ENCODE data around the gene ABCF1. TPM values are rescaled to one million over a fixed set of nuclear protein-coding genes. Genes with fewer than 3 reads are reported as not detected.

The ABCF1 gene
- total RNA-seq (2022; extraction: Qiagen RNA extraction), result 46.8 to 55.1 TPM (median 50.0 TPM) in 5 replicates

DNA sequence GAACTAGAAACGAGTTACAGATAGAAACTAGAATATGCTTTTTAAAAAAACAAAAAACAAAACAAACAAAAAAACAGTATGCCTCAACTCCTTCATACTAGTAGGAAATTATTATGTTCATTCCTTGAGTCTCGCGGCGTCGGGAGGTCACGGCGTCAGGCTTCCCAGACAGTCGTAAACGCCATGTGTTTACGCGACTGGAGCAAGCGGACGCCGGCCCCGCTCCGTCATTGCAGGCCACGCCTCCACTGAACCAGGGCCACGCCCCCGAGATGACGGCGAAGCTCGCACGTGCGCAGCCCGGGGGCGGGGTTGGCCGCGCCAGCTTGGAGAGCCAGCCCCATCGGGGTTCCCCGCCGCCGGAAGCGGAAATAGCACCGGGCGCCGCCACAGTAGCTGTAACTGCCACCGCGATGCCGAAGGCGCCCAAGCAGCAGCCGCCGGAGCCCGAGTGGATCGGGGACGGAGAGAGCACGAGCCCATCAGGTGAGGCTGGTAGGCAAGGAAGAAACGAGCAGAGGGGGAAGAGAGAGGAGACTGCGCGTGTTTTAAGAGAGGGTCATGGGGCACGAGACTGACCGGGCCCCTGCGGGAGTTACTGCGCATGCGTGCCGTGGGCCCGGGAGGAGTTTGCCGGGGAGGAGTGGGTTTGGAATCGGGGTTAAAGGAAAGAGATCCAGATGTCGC, at the start of gene ABCF1:
Gene ABCF1, plus strand, starts transcription at position 368 of the 687 bp plus-strand sequence. Its CDS starts 46 bp downstream, at position 414.

DNA sequence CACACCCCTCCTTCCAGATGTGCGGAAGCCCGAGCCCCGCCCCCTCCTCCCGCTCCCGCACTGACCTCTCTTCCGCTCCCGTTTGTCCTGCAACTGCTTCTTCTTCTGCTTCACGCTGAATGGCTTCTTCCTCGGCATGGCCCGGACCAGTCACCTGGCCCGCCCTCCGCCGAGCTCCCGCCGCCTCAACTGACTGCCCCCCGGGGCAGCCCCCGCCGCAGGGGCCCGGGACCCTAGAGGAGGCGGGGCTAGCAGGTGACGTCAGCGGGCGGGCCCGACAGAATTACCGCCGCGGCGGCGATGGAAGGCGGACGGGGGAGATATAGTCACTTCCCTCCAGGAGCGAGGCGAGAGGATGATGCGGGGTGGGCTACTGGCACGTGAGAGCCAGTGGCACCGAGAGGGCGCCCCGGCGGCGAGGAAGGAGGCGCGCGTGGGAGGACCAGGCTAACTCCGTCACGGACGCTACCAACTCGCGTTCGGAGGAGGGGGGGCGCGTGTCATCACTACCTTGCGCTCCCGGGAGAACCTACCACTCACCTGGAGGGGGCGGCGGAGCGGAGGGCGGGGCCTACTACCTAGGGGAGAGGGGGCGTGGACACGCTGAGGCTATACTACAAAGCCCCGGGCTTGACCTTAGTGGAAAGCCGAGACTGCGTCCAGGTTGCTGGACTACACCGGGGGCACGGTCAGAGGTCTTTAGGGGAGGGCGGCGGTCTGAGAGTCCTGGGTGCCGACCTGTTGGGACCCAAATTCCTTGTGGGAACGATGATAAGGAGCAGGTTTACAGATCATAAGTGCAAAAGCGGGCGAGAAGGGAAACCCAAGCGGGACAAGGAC, 15.0 kb upstream of the ABCF1 start, which contains the start of gene GNL1:
Gene GNL1, minus strand, starts transcription at position 424 of the 840 bp plus-strand sequence. Its CDS starts 286 bp downstream, at position 138.

DNA sequence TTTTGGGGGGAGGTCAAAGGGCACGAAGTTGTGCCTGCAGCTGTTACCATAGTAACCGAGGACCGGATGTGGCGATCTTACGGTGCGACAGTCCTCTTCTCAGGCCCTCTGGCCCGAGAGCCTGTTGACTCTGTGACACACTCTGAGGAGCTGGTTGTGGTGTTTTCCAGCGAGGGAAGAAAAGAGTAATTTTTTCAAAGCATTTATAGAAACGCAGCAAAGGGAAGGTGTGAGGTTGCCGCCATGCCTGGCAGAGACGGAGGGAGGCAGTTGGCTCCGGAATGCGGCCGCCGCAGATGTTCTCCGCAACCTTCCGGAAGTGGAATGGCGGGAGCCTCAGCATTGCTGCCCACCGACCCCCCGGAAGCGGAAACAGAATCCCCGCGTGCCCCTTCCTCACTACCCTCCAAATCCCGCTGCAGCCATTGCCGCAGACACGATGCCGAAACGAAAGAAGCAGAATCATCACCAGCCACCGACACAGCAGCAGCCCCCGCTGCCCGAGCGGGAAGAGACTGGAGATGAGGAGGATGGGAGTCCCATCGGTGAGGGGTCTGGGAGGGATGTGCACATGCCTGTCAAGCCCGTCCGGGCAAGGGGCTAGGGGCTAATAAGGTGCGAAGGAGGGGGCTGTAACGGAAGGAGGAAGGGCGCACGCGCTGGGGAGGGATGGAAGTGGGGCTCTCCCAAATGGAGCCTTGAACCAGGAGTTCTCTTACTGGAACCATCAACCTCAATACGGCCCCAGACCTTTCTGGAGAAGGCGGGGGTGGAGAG, 14.1 kb upstream of the ABCF1 start, which contains the start of gene PRR3:
Gene PRR3, plus strand, starts transcription at position 390 of the 777 bp plus-strand sequence. Its CDS starts 50 bp downstream, at position 440.

DNA sequence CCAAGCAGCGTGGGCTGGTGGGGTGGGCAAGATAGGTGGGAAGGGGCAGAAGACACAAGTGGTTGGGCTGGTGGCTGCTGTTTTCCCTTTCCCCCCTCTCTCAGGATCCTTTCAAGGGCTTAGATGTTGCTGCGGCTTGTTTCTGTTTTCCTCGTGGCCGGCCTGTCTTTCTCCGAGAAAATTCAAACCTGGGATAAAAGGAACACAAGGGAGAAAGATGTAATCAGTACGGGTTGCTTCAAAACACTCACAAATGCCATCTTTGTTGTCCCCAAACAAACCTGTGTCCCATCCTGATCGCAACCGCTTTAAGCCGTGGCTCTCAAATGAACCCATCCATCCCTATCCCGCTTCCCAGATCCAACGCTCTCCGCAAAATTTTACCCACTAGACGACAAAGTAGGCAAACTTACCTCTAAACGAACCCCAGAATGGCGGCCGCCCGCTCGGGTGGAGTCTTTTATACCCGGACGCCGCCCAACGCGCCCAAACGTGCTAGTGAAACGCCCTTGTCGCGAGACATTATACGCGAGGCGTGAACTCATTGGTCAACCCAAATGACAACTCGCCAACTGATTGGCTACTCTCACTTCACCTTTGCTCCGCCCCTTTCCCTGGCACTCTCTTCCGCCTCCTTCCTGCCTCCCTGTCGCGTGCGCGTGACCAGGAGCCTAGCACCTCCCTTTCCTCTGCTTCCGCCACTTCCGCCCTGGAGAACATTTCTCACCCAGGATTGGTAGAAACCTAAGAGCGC, 45.7 kb downstream of the ABCF1 start, which contains the start of gene PPP1R10:
Gene PPP1R10, minus strand, starts transcription at position 433 of the 754 bp plus-strand sequence. CDS start 7,299 bp downstream, outside the sequence.

GRCh38 chr6:30617565-30618269, 46.5 kb downstream of the ABCF1 start, which contains the start of gene MRPS18B:
MRPS18B (plus strand) TSS chr6:30617840; CDS start chr6:30617866, 26 bp downstream.

GRCh38 chr6:30626484-30627366, 55.5 kb downstream of the ABCF1 start, which contains the start of gene ATAT1:
ATAT1 (plus strand) TSS chr6:30626874.

Other genes with a start within 250 kb of the ABCF1 start
- 6.7 to 8.5 TPM (median 7.2 TPM) in 5 replicates for gene TRIM39, start 244.5 kb upstream of the ABCF1 start, total RNA-seq (2022; extraction: Qiagen RNA extraction)
- gene RPP21, start 226.3 kb upstream of the ABCF1 start, total RNA-seq (2022; extraction: Qiagen RNA extraction), result 57.8 to 79.3 TPM (median 66.5 TPM) in 5 replicates
- gene HLA-E, start 81.9 kb upstream of the ABCF1 start, total RNA-seq (2022; extraction: Qiagen RNA extraction), result 56.4 to 67.3 TPM (median 59.7 TPM) in 5 replicates
- 28.7 to 34.3 TPM (median 33.2 TPM) in 5 replicates for gene GNL1, start 15.0 kb upstream of the ABCF1 start, total RNA-seq (2022; extraction: Qiagen RNA extraction)
- gene PRR3, start 14.1 kb upstream of the ABCF1 start, total RNA-seq (2022; extraction: Qiagen RNA extraction), result 14.9 to 17.6 TPM (median 16.6 TPM) in 5 replicates
- gene PPP1R10, start 45.8 kb downstream of the ABCF1 start, total RNA-seq (2022; extraction: Qiagen RNA extraction), result 28.1 to 45.4 TPM (median 29.3 TPM) in 5 replicates
- gene MRPS18B, start 46.4 kb downstream of the ABCF1 start, total RNA-seq (2022; extraction: Qiagen RNA extraction), result 68.8 to 112 TPM (median 72.9 TPM) in 5 replicates
- 4.4 to 6.3 TPM (median 6.0 TPM) in 5 replicates for gene ATAT1, start 55.4 kb downstream of the ABCF1 start, total RNA-seq (2022; extraction: Qiagen RNA extraction)
- gene C6orf136, start 75.7 kb downstream of the ABCF1 start, total RNA-seq (2022; extraction: Qiagen RNA extraction), result 10.1 to 14.3 TPM (median 12.1 TPM) in 5 replicates
- gene DHX16, start 101.6 kb downstream of the ABCF1 start, total RNA-seq (2022; extraction: Qiagen RNA extraction), result 25.2 to 30.4 TPM (median 27.0 TPM) in 5 replicates
- gene PPP1R18, start 115.2 kb downstream of the ABCF1 start, total RNA-seq (2022; extraction: Qiagen RNA extraction), result 41.4 to 47.5 TPM (median 44.5 TPM) in 5 replicates
- gene NRM, start 119.5 kb downstream of the ABCF1 start, total RNA-seq (2022; extraction: Qiagen RNA extraction), result 23.1 to 27.4 TPM (median 25.9 TPM) in 5 replicates
- 14.9 to 21.3 TPM (median 16.4 TPM) in 5 replicates for gene MDC1, start 145.8 kb downstream of the ABCF1 start, total RNA-seq (2022; extraction: Qiagen RNA extraction)
- 822 to 948 TPM (median 905 TPM) in 5 replicates for gene TUBB, start 148.9 kb downstream of the ABCF1 start, total RNA-seq (2022; extraction: Qiagen RNA extraction)
- gene FLOT1, start 171.2 kb downstream of the ABCF1 start, total RNA-seq (2022; extraction: Qiagen RNA extraction), result 84.0 to 102 TPM (median 90.7 TPM) in 5 replicates
- gene IER3, start 173.1 kb downstream of the ABCF1 start, total RNA-seq (2022; extraction: Qiagen RNA extraction), result 48.0 to 79.6 TPM (median 72.7 TPM) in 5 replicates

Data from A549 treated with Mapracorat at 1 μM for 4 hours (cell line).